Mucosa of descending colon (tissue), 3 donors: ENCODE results near the gene NUP188. TPM values are rescaled to one million over a fixed set of nuclear protein-coding genes. Genes with fewer than 3 reads are reported as not detected.
"Not testable (repeated sequence)": the region's sequence is repeated elsewhere in the genome, so short reads cannot be mapped to it uniquely, and the experiment has no call there.

Experiments used
- ATAC-seq: fragments of 200-7000 bp; cut with Tn5 transposase; one replicate; pipeline ENCODE4 v1.9.1; 2020; ENCODE audit warnings: mild to moderate bottlenecking, moderate library complexity
- DNase-seq, 3 donors: peaks; one replicate each; pipeline ENCODE4 v3.0.0-alpha.2; 2020
- H3K36me3 ChIP-seq: fragments of 200-600 bp; one replicate; pipeline ENCODE4 v1.8.0; 2021; ENCODE audit warnings: low read depth, mild to moderate bottlenecking
- H3K4me1 ChIP-seq: fragments of 200-600 bp; one replicate; pipeline ENCODE4 v1.8.0; 2021; ENCODE audit warnings: low read depth, mild to moderate bottlenecking
- H3K4me3 ChIP-seq: fragments of 200-600 bp; one replicate; pipeline ENCODE4 v1.8.0; 2021; ENCODE audit warnings: mild to moderate bottlenecking
- H3K9me3 ChIP-seq: fragments of 200-600 bp; one replicate; pipeline ENCODE4 v1.8.0; 2021; ENCODE audit warnings: mild to moderate bottlenecking
- intact Hi-C, 2 donors: fragments of 100-400 bp; cut with DNase I in 1 of 2; cut with micrococcal nuclease in 1 of 2; formaldehyde crosslinking; loops; one replicate each; pipeline versions ENCODE4 v1.11.0 to v1.11.1; 2022; cut with DNase I, micrococcal nuclease
- total RNA-seq, 3 donors: library from RNA; stranded (reverse); fragmentation: NEBNext Ultra II Directional in 2 of 3; extraction: Animal tissue kit (Norgen Biotek cat#: 25700) in 2 of 3; gene quantifications; one replicate each; pipeline versions ENCODE4 v1.2.1 to v1.2.4, GENCODE V29; 2021 to 2023
- TF ChIP-seq, protein P1 (sequence below): fragments of 200-600 bp; IDR thresholded peaks from one replicate; pipeline ENCODE4 v1.8.0; 2022; ENCODE audit warnings: antibody characterized with exemption, mild to moderate bottlenecking
- donor health status: DM: no; HTN: no; CAD: no; lungs with moderate emphysema.
- donor health status: DM: no; HTN: no; CAD: no.
- donor health status: DM: no; HTN: yes; CAD: no.

The NUP188 gene
- total RNA-seq, 3 donors from 2014 or later, result 24.4 to 36.7 (median 30.4) TPM

DNA sequence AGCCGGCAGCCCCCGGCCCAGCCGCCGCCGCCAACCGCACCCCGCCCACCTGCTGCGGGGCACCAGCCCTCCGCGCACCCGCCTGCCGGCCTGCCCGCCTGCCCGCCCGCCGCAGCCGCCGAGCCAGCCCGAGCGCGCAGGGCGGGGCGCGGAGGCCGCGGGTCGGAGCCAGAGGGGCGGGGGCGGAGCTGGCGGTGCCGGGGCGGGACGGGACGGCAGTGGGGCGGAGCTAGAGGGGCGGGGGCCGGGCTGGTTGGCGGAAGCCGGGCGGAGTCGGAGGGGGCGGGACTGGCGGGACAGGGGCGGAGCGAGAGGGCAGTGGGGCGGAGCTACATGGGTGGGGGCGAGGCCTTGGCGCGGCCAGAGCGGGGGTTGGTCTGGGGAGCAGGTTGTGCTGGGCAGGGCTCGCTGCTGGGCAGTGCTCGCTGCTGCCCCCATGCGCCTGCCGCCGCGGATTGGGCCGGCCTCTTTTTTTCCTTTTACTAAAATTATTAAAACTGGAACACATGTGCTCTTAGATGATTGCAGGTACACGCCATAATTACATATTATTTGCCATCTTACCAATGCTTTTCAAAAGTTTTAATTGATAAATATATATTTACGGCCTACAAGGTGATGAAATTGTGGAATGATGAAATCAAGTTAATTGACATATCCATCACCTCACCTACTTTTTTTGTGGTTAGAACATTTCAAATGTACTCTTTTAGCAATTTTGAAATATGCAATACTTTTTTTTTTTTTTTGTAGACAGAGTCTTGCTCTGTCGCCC is 80.9 kb downstream of the NUP188 start, which contains the start of gene SH3GLB2:
Gene SH3GLB2 (minus strand): TSS at position 140 of the 775 bp plus-strand sequence. CDS start 177 bp downstream, outside the sequence.
- ATAC-seq, result peak; percentile 94
- TF ChIP-seq, protein P1, sequence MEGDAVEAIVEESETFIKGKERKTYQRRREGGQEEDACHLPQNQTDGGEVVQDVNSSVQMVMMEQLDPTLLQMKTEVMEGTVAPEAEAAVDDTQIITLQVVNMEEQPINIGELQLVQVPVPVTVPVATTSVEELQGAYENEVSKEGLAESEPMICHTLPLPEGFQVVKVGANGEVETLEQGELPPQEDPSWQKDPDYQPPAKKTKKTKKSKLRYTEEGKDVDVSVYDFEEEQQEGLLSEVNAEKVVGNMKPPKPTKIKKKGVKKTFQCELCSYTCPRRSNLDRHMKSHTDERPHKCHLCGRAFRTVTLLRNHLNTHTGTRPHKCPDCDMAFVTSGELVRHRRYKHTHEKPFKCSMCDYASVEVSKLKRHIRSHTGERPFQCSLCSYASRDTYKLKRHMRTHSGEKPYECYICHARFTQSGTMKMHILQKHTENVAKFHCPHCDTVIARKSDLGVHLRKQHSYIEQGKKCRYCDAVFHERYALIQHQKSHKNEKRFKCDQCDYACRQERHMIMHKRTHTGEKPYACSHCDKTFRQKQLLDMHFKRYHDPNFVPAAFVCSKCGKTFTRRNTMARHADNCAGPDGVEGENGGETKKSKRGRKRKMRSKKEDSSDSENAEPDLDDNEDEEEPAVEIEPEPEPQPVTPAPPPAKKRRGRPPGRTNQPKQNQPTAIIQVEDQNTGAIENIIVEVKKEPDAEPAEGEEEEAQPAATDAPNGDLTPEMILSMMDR, result peak; percentile 98
- H3K4me1 ChIP-seq, result peaks cover 17% of the 10 kb centered on the region
- H3K4me3 ChIP-seq, result peak within 1 kb of the TSS; percentile 65
- intact Hi-C loops, result no loop called here
- H3K36me3 ChIP-seq, result no peaks in the 10 kb centered on the region
- DNase-seq, result peak; percentile 95 to 99 (median 97)
- no peaks in the 10 kb centered on the region for H3K9me3 ChIP-seq

DNA sequence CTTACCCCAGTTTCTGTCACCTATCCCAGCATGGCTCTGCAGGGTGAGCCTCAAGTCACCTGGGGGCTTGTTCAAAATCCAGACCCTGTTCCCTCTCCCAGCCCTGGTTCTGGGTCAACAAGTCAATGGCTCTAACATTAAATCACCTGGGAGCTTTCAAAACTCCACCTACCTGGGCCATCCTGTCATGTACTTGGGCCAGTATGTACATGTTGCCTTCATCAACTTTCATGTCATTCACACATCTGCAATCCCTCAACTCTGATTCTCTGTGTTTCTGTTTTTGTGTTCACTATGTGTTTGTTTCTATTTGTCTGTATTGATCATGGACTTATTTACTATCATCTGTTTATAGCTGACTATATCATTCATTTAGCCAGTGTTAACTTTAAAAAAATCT is 82.7 kb downstream of the NUP188 start:
- H3K9me3 ChIP-seq, result no peaks in the 10 kb centered on the region
- H3K4me1 ChIP-seq, result peaks cover 17% of the 10 kb centered on the region
- intact Hi-C loops, result no loop called here
- DNase-seq (no peak), ATAC-seq (no peak)
- H3K36me3 ChIP-seq, result no peaks in the 10 kb centered on the region
- no peak overlapping the region for H3K4me3 ChIP-seq
- TF ChIP-seq, protein P1, result no peak

DNA sequence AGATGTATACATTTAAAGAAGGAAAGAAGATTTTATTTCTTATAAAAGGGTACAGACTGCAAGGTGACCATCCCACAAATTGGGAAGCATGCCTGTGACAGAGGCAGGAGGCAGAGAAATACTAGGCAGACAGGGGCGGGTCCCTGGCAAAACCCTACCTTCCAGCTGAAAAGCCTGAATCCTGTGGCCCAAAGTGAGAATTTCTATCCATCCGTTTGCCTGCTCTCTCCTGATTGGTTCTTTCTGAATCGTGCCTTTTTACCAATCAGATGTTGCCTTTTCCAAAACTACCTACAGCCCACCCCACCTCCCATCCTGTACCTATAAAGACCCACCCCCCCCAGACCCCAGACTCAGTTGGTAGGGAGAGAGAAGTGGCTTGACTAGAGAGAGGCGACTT is 84.0 kb downstream of the NUP188 start:
- DNase-seq (no peak), ATAC-seq (no peak)
- H3K9me3 ChIP-seq, result no peaks in the 10 kb centered on the region
- no peak overlapping the region for H3K4me3 ChIP-seq
- no peaks in the 10 kb centered on the region for H3K36me3 ChIP-seq
- TF ChIP-seq, protein P1, result no peak
- H3K4me1 ChIP-seq, result peaks cover 21% of the 10 kb centered on the region
- intact Hi-C loops, result no loop called here

DNA sequence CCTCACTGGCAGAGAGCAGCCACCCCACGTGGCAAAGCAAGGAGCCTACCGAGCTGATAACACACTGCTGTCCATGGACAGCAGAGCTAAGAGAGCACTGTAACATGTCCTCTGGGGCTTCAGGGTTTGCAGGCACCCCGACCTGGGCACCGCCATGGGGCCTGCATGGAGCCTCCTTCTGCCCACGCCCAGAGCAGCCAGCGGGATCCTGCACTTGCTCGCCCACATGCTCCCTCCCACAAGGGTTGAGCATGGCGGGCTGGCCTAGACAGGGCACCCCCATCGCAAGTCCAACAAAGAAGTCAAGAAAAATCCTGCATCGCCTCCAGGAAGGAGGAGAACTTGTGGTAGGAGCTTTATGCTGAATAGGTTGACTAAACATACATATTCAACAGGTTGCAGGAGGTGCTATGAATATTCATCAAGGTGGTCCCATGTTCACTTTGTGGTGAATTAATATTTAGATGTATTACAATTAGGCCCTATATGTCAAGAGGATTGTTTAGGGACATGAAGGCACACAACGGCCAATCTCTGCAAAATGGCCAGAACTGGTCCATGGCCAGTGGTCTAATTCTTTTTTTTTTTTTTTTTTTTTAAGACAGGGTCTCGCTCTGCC is 85.2 kb downstream of the NUP188 start:
- H3K9me3 ChIP-seq, result no peaks in the 10 kb centered on the region
- no peaks in the 10 kb centered on the region for H3K36me3 ChIP-seq
- intact Hi-C loops, result no loop called here
- no peak for ATAC-seq
- H3K4me1 ChIP-seq, result peaks cover 14% of the 10 kb centered on the region
- H3K4me3 ChIP-seq, result no peak overlapping the region
- TF ChIP-seq, protein P1, result no peak
- no peak for DNase-seq

DNA sequence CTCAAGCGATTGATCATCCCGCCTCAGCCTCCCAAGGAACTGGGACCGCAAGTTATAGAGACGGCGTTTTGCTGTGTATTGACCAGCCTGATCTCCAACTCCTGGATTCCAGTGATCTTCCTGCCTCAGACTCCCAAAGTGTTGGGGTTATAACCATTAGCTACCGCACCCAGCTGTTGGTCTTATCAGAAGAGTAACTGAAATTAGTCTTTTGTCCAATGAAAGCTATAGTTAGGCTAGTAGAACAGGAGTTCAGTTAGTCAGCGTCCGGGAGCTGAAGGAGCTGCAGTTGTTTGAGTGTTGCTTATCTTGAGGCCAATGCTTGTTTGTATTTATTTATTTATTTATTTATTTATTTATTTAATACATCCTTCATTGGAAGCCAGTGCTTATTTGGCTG is 85.7 kb downstream of the NUP188 start:
- Histone ChIP-seq H3K36me3 (no peaks in the 10 kb centered on the region), H3K4me3 (no peak overlapping the region), H3K9me3 (no peaks in the 10 kb centered on the region), H3K4me1 (peaks cover 19% of the 10 kb centered on the region)
- intact Hi-C loops, result no loop called here
- ATAC-seq (no peak), DNase-seq (no peak)
- TF ChIP-seq, protein P1, result no peak

DNA sequence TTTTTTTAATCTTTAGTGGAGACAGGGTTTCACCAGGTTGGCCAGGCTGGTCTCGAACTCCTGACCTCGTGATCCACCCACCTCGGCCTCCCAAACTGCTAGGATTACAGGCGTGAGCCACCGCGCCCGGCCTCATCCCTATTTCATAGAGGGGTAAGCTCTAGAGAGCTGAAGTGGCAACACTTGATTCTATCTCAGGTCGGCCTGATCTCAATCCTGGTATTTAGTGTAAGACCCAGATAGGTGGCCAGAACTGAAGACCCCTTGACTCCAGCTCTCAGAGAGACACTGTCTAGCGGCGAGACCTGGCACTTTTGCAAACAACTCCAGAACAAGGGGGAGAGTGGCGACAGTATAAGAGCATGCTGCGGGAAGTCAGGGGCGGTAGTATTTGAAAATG is 88.3 kb downstream of the NUP188 start:
- intact Hi-C loops, H3K9me3 ChIP-seq, H3K36me3 ChIP-seq: not testable (repeated sequence)
- peak overlapping the region; percentile 58 for H3K4me3 ChIP-seq
- peaks cover 25% of the 10 kb centered on the region for H3K4me1 ChIP-seq
- DNase-seq (peak in 1 of 3 donors; percentile 50), ATAC-seq (peak; percentile 23)
